ENCODE results near the gene BARX1.

GRCh38 chr9:93930070-93930469 lies 25.1 kb downstream of the BARX1 start:
- TF ChIP-seq POLR2A (IDR thresholded peaks at IDR 0.05; ENCODE audit: low read length): no peak
- TF ChIP-seq GATA1 (IDR thresholded peaks at IDR 0.05; ENCODE audit: low read depth, low read length): no peak

Measured in erythroblast (primary cell).